ENCODE measurements around the gene ZNF516.

Gene ZNF516

DNA sequence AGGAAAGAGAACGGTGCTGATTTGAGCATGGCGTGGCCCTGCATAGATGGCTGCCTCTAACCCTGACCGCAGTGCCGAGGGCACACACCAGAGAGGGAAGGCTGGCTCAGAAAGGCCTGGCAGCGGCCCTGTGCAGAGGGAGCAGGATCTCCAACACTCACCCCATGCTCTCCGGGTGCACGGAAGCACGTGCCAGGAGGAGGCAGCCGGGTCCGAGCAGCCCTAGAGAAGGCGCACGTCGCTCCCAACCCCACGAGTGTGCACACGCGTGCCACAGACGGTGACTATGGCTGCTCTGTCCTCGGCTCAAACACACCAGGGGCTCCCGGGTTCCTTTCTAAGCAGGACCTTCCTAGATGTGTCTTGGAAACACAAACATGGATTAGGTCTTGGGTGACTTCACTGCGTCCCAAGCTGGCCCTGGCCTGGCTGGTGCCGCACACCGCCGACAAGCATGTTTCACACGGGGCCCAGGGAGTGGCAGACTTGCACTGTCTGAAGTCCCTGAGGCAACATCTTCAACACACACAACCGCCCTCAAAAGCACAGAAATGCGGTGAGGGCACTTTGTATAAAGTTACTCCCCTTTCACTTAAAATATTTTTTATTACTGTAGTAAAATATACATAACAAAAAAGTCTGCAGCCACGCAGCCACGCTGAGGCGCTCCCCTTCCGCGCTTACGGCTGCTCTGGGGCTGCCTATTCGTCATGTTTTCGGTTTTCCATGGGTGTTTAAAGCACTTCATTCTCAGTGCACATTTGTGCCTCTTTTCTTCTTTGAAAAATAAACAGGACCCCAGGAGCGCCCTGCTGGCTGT, 110.0 kb downstream of the ZNF516 start:
- Histone ChIP-seq H3K79me2 (peaks cover 40% of the 10 kb centered on the region), H3K4me1 (no peaks in the 10 kb centered on the region), H3K9ac (no peak overlapping the region), H3K9me3 (ENCODE audit: control insufficient read depth, low read length) (no peaks in the 10 kb centered on the region), H3K36me3 (ENCODE audit: control insufficient read depth, insufficient read depth, low read length) (no peaks in the 10 kb centered on the region), H3K4me2 (ENCODE audit: low read length) (no peak overlapping the region), H3K27ac (no peak overlapping the region), H3K4me3 (ENCODE audit: low read depth, low read length) (no peak overlapping the region), H2AFZ (no peak overlapping the region), H3K27me3 (ENCODE audit: control insufficient read depth, insufficient read depth, low read length) (no peaks in the 10 kb centered on the region)
- TF ChIP-seq, protein P1, sequence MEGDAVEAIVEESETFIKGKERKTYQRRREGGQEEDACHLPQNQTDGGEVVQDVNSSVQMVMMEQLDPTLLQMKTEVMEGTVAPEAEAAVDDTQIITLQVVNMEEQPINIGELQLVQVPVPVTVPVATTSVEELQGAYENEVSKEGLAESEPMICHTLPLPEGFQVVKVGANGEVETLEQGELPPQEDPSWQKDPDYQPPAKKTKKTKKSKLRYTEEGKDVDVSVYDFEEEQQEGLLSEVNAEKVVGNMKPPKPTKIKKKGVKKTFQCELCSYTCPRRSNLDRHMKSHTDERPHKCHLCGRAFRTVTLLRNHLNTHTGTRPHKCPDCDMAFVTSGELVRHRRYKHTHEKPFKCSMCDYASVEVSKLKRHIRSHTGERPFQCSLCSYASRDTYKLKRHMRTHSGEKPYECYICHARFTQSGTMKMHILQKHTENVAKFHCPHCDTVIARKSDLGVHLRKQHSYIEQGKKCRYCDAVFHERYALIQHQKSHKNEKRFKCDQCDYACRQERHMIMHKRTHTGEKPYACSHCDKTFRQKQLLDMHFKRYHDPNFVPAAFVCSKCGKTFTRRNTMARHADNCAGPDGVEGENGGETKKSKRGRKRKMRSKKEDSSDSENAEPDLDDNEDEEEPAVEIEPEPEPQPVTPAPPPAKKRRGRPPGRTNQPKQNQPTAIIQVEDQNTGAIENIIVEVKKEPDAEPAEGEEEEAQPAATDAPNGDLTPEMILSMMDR (IDR thresholded peaks at IDR 0.05) = no peak

DNA sequence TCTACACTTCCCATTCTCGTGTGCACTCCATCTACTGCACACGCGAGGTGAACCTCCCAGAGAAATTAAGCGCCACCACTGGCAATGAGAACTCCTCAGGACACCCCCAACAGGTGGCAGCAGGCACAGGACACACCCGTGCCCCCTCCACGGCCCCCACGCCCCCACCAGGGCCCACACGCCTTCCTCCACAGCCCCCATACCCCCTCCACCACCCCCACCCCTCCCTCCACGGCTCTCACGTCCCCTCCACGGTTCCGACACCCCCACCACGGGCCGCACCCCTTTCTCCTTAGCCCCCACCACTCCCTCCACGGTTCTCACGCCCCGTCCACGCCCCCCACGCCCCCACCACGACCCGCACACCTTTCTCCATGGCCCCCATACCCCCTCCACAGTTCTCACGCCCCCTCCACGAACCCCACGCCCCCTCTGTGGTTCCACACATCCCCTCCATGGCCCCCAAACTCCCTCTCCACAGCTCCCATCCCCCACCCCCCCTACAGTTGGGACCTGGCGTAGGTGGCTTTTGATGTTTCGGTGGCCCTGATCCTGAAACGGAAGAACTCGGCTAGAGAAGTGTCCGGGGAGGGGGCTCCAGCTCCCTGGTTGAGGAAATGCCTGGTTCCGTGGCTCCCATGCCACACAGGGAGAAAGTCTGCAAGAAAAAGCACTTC, 110.8 kb downstream of the ZNF516 start:
- H3K27me3 ChIP-seq (ENCODE audit: control insufficient read depth, insufficient read depth, low read length) = no peaks in the 10 kb centered on the region
- TF ChIP-seq, protein P1 (IDR thresholded peaks at IDR 0.05) = no peak
- H3K36me3 ChIP-seq (ENCODE audit: control insufficient read depth, insufficient read depth, low read length) = no peaks in the 10 kb centered on the region
- no peak overlapping the region for H3K4me3 ChIP-seq (ENCODE audit: low read depth, low read length)
- H3K4me2 ChIP-seq (ENCODE audit: low read length) = no peak overlapping the region
- no peak overlapping the region for H3K9ac ChIP-seq
- H2AFZ ChIP-seq = no peak overlapping the region
- no peaks in the 10 kb centered on the region for H3K4me1 ChIP-seq
- H3K9me3 ChIP-seq (ENCODE audit: control insufficient read depth, low read length) = no peaks in the 10 kb centered on the region
- H3K79me2 ChIP-seq = peaks cover 38% of the 10 kb centered on the region
- no peak overlapping the region for H3K27ac ChIP-seq

DNA sequence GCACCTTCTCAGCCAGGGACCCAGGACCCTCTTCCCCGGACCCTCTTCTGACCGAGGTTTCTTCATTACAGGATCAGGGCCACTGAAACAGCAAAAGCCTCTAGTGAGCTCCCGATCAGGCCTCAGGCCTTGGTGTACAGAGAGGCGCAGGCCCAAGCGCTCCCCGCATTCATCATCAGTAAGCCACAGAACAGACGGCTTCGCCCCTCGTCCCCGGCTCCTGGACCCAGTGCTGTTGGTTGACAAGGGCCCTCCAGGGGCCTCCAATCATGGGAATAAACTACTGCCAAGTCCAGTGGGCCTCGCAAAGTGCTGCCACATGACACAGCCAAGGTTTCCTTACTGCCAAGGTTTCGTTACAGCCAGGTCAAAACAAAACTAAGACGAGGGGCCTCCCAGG, 111.4 kb downstream of the ZNF516 start:
- Histone ChIP-seq H2AFZ (no peak overlapping the region), H3K4me1 (no peaks in the 10 kb centered on the region), H3K27ac (no peak overlapping the region), H3K9ac (no peak overlapping the region), H3K4me2 (ENCODE audit: low read length) (no peak overlapping the region), H3K9me3 (ENCODE audit: control insufficient read depth, low read length) (no peaks in the 10 kb centered on the region), H3K79me2 (peaks cover 33% of the 10 kb centered on the region), H3K27me3 (ENCODE audit: control insufficient read depth, insufficient read depth, low read length) (no peaks in the 10 kb centered on the region), H3K4me3 (ENCODE audit: low read depth, low read length) (no peak overlapping the region), H3K36me3 (ENCODE audit: control insufficient read depth, insufficient read depth, low read length) (no peaks in the 10 kb centered on the region)
- TF ChIP-seq, protein P1 (IDR thresholded peaks at IDR 0.05) = no peak

- Histone ChIP-seq H3K9ac (no peak overlapping the region), H3K4me1 (no peaks in the 10 kb centered on the region), H2AFZ (no peak overlapping the region), H3K79me2 (peaks cover 21% of the 10 kb centered on the region), H3K4me3 (ENCODE audit: low read depth, low read length) (no peak overlapping the region), H3K36me3 (ENCODE audit: control insufficient read depth, insufficient read depth, low read length) (no peaks in the 10 kb centered on the region), H3K9me3 (ENCODE audit: control insufficient read depth, low read length) (no peaks in the 10 kb centered on the region), H3K4me2 (ENCODE audit: low read length) (no peak overlapping the region), H3K27me3 (ENCODE audit: control insufficient read depth, insufficient read depth, low read length) (no peaks in the 10 kb centered on the region), H3K27ac (no peak overlapping the region)
- TF ChIP-seq, protein P1 (IDR thresholded peaks at IDR 0.05) = no peak
Measured at GRCh38 chr18:76382275-76382674, 112.8 kb downstream of the ZNF516 start.
